ENCODE measurements around the gene FBP1.

The FBP1 gene

GRCh38 chr9:94639061-94639998, at the start of gene FBP1:
Gene FBP1 (minus strand): TSS chr9:94639518. CDS start chr9:94639310, 208 bp downstream.
- DNase-seq: peak; percentile 87 to 88

- DNase-seq: no peak
Observed at GRCh38 chr9:94687451-94687850, 48.1 kb upstream of the FBP1 start.

- no peak for DNase-seq
Observed at GRCh38 chr9:94685359-94685758, 46.0 kb upstream of the FBP1 start.

DNA sequence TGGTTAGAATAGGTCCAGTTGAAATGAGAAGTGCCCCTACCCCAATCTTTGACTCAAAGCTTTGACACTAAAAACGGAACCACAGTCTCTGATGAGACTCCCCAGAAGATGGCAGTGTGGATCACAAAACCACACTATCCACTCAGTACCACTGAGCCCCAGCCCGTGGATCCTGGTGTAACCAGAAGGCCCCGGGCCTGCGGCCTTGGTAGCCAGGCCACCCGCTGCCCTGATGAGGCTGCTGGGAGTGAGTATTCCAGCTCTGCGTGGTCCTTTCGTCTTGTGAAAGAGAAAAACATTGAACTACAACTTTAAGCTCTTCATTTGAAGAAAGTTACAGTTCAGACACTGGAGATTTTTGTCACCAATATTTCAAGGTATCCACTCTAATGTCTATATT, 42.2 kb upstream of the FBP1 start:
- DNase-seq: peak; percentile 31 to 63

DNA sequence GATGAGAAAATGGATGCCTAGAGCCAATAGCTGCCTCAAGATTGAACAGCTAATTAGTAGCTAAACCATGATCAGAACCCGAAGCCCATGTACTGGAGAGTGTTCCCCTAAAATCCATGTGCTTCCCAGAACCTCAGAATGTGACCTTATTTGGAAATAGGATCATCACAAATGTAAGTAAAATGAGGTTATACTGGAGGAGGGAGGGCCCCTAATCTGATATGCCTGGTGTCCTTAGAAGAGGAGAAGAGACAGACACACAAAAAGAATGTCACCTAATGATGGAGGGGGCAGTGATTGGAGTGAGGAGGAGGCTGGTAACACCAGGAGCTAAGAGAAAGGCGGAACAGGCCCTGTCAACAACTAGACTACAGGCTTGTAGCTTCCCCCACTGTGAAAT, 41.3 kb upstream of the FBP1 start:
- DNase-seq: no peak

GRCh38 chr9:94680020-94680419, 40.7 kb upstream of the FBP1 start:
- no peak for DNase-seq

- DNase-seq: no peak
Observed at GRCh38 chr9:94679587-94679986, 40.3 kb upstream of the FBP1 start.

- DNase-seq: no peak
Observed at GRCh38 chr9:94677929-94678328, 38.6 kb upstream of the FBP1 start.

GRCh38 chr9:94676446-94677131, 37.3 kb upstream of the FBP1 start:
- DNase-seq: no peak

- no peak for DNase-seq
Observed at GRCh38 chr9:94675008-94675881, 35.9 kb upstream of the FBP1 start.

DNA sequence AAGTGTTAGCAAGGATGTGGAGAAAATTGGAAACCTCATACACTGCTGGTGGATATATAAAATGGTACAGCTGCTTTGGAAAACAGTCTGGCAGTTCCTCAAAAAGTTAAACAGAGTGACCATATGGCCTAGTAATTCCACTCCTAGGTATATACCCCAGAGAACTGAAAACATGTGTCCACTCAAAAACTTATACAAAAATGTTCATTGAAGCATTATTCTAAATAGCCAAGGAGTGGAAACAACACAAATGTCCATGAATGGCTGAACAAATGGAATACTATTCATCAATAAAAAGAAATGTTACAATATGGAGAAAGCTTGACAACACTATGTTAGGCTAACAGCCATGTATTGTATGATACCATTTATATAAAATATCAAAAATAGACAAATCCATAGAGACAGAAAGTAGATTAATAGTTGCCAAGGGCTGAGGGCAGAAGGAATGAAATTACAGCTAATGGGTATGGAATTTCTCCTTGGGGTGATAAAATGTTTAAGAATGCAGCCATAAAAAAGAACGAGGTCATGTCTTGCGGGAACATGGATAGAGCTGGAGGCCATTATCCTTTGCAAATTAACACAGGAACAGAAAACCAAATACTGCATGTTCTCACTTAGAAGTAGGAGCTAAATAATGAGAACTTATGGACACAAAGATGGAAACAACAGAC, 33.6 kb upstream of the FBP1 start:
- DNase-seq: no peak

DNA sequence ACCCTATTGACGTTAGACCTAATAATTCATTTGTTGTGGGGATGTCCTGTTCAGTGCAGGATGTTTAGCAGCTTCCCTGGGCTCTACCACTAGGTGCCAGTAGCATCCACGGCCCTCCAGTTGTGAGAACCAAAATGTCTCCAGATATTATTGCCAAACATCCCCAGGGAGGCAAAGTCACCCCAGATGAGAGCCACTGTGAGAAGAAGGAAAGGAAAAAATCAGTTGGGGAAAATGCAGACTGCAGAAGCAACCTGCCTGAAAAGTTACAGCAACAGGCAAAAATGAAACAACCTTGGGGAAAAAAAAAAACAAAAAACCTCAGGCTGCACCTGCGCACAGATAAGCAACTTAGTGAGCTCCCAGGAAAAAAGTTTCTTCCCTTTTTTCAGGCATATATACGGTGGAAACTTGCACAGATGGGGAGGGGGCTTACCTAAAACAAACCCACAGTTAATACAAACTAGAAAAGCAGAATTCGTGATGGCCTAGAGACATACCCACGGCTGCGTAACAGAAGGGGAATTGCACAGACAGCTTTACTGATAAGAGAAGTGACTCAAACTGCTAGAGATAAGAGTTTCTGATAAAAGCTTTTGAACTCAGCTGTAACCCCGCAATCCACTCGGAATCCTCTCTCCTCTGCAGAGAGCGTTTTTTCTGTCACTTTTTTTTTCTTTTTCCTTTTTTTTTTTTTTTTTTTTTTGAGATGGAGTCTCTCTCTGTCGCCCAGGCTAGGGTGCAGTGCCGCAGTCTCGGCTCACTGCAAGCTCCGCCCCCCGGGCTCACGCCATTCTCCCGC, 29.8 kb upstream of the FBP1 start:
- DNase-seq: peak; percentile 75 to 84

GRCh38 chr9:94668418-94668927, 29.2 kb upstream of the FBP1 start:
- DNase-seq: no peak

DNA sequence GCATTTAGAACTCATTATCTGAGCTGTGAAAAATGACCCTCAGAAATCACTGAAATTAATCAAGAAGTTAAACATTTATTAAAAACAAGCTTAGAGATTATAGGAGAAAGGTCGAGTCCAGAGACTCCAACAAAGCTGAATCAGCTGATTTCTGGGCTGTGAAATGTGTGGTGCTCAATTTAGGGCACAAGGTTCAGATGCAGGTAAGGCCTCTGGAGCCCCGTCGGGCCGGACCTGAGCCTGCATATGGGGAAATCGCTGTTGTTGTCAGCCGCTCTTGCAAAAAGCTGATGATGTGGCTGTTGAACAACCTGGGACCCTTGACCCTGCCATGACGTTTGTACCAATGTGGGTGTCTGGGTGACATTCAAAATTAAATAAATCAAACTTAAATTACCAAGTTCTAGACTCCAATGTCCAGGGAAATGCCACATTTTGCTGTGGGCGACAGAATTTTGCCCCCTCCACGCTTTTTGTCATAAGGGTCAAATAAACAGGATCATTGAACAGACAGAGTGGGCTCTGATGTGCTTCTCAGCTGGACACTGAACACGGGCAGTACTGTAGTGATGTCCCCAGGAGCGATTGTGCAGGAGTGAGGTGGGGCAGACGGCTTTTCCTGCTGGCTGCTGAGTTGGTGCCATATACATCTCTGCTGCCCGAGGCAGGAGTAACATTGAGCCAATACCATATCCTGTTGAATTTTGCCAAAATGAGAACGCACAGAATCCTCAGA, 27.2 kb upstream of the FBP1 start:
- no peak for DNase-seq

DNA sequence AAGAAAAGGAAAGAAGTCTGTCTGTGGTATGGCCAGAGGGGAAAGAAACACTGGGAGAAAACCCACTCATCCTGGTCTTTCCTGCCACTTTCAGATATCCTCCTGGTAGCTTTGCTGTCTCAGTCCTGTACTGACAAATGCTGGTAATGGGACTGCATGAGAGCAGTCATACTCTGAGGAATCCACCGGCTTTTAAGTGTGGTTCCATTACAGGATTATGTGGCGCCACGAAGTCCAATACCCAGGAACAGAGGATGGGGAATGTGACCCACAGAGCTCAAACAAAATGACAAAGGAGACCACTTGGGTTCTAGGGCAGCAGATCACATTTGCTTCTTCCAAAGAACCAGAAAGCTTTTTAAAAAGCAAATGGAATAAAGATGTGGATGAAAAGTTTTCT, 26.3 kb upstream of the FBP1 start:
- no peak for DNase-seq

DNA sequence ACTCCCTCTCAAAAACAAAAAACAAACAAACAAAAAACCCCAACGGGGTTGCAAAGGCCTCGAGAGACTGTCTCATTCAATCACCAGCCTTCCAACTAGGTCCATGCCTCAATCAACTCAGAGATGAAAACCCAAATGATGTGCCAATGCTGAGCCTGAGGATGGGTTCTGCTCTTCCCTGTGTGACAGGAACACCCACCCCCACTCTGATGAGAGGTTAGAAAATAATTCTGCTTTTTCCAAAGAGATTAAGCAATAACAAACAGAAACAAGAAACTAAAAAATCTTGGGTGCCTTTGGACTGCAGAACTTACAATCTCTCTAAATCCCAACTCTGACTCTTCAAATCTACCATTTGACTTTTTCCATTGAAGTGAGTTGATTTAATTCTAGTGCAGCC, 25.5 kb upstream of the FBP1 start:
- no peak for DNase-seq

GRCh38 chr9:94663640-94664039, 24.3 kb upstream of the FBP1 start:
- no peak for DNase-seq

DNA sequence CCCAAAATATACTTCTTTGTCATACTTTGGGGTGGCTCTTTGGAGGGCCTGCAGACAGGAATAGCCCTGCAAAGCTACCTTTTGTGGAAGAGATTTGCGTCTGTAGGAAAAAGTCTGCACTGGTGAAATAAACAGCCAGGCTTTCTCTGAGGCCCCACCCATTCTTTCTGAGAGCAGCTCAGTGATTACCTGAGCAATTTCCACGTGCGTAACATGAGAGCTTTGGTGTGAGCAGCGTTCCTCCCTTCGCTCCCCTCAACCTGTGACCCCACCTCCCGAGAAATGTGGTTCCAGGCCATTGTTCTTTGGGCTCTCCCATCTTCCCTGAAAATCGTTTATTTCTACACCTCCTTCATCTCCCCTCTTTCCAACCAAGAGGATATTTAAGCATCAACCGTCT, 23.8 kb upstream of the FBP1 start:
- no peak for DNase-seq

DNA sequence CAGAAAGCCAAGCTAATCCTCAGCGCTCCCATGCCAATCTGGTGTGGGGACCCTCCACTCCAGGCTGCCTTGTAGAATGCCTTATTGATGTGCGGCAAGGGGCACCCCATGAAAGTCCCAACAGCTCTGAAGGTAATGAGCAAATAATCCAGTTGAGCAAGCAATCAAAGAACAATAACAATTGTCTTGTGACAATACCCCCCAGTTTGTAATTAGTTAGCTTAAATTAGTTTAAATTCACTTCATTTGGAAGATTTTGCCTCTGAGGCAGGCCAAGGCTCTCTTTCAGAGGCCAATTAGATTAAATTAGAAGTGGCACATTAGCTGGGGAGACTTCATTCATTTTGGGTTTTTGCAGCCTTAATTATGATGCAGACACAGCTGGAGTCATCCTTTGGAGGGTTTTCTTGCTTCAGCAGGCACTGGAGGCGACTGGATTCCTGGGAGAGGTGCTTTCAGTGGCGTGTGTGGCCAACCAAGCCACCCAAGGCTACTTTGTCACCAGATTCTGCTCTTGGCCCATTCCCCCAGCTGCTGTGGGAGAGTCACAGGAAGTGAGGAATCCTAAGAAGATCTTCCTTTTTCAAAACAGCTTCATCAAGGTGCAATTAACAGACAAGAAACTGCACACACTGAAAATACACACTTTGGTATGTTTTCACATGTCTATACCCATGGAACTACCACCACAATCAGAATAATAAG, 17.9 kb upstream of the FBP1 start:
- no peak for DNase-seq

DNA sequence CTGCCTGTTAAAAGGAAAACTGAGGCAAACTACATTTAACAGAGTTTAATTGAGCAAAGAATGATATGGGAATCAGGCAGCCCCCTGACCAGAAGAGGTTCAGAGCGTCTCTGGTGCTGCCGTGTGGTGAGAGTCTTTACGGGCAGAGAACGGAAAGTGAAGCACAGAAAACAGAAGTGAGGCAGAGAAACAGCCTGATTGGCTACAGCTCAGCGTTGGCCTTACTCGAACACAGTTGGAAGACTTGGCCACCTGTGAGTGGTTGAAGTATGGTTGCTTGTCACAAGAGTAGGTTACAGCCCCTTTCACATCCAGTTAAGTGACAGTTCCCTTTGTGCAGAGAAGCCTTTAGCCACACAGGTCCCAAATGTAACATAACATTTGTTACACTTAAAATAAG, 16.9 kb upstream of the FBP1 start:
- DNase-seq: peak; percentile 91
